B cell (primary cell): ENCODE measurements around the gene LRRC73.
A peak's percentile ranks its signal among the peaks of the same experiment; 100 is the strongest.

Experiments used
- EZH2 ChIP-seq: IDR thresholded peaks from 2 replicates; pipeline ENCODE4 v1.6.1; 2012; ENCODE audit warnings: borderline replicate concordance, low read depth, mild to moderate bottlenecking, moderate library complexity, low read length; ENCODE audit not compliant: insufficient read depth, poor library complexity, severe bottlenecking
- TF ChIP-seq, protein P1 (sequence below): fragments of 200-600 bp; IDR thresholded peaks from one replicate; pipeline ENCODE4 v1.8.0; 2022; ENCODE audit warnings: antibody characterized with exemption, mild to moderate bottlenecking

DNA sequence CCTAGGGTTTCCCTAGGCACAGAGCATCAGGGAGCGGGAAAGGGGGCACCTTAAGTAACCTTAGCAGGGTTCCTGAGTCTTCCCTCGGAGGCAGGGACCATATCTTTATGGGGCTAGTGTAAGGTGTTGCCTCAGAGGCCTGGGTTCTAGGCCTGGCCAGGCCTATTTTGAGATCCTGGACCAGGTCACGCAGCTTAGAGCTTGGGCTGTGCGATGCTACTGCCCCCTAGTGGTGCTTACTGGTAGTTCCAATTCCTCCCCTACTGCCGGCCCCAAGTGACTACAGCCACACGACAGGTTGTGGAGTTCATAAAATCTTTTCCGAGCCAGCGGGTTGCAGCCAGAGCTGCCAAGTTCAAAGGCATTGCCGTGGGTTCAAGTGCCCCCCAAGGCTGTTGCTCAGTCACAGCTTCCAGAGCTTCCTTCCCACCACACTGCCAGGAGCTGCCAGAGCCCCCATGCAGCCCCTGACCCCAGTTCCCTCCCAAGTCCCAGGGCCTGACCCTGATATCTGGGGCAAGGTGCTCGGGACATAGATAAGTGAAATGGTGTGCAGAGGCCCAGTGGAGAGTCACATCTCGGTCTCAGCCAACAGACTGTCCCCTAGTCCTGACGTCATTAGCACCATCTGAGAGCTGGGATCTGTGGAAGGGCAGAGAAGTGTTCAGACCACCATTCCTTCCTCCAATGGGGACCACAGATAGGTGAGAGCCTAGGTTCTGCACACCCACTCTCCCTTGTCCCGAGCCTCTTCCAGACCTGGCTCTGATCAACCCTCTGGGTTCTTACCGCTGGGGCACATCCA, 3.3 kb downstream of the LRRC73 start:
- TF ChIP-seq, protein P1, sequence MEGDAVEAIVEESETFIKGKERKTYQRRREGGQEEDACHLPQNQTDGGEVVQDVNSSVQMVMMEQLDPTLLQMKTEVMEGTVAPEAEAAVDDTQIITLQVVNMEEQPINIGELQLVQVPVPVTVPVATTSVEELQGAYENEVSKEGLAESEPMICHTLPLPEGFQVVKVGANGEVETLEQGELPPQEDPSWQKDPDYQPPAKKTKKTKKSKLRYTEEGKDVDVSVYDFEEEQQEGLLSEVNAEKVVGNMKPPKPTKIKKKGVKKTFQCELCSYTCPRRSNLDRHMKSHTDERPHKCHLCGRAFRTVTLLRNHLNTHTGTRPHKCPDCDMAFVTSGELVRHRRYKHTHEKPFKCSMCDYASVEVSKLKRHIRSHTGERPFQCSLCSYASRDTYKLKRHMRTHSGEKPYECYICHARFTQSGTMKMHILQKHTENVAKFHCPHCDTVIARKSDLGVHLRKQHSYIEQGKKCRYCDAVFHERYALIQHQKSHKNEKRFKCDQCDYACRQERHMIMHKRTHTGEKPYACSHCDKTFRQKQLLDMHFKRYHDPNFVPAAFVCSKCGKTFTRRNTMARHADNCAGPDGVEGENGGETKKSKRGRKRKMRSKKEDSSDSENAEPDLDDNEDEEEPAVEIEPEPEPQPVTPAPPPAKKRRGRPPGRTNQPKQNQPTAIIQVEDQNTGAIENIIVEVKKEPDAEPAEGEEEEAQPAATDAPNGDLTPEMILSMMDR = peak; percentile 92
- TF ChIP-seq EZH2 = no peak
